D721Med (cell line): ENCODE data around the gene ANKRD39.

Source experiments
- DNase-seq: peaks from one replicate; pipeline ENCODE4 v3.0.0; 2011; ENCODE audit warnings: low spot score; ENCODE audit not compliant: insufficient read length
- FAIRE-seq: peaks from 2 replicates; lab custom pipeline; 2011; peaks lifted over from hg19 to GRCh38; lab: Jason Lieb, UNC
- CTCF ChIP-seq: IDR thresholded peaks from 2 replicates; pipeline ENCODE4 v1.5.1; 2012; ENCODE audit warnings: mild to moderate bottlenecking, control low read depth; ENCODE audit not compliant: insufficient read depth; ENCODE audit errors: missing control alignments

ANKRD39 gene

GRCh38 chr2:96859681-96860064 is 1.9 kb upstream of the ANKRD39 start:
- no peak for DNase-seq
- FAIRE-seq, result no peak
- no peak for TF ChIP-seq CTCF

DNA sequence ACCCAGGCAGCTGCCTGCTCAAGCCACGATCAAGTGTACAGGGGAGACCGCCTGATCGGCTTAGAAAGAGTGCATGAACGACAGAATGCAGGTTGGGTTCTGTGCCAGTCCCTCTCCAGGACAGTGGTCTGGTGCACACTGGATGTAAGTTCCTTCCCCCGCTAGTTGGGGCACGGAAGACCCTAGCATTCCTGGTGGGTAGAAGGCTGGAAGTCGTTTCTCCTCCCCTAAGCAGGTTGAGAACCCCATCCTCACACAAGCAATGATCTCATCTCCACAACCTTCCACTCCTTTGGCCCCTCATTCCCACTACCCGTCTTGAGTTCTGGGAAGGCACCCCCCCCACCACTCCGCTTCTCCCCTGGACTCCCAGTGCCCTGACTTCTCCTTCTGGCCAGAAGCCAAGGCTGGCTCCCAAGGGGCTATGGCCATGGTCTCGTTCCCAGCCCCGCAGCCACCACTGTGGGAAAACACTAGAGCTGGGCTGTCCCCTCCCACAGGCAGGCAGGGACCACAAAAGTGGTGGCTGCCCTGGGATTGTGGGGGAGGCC is 1.4 kb upstream of the ANKRD39 start:
- FAIRE-seq (no peak), DNase-seq (no peak)
- no peak for TF ChIP-seq CTCF

- no peak for FAIRE-seq
- DNase-seq, result no peak
- no peak for TF ChIP-seq CTCF
Measured at GRCh38 chr2:96856776-96857666, 795 bp downstream of the ANKRD39 start.

GRCh38 chr2:96853321-96853720 is 4.5 kb downstream of the ANKRD39 start:
- DNase-seq (no peak), FAIRE-seq (no peak)
- TF ChIP-seq CTCF, result no peak

DNA sequence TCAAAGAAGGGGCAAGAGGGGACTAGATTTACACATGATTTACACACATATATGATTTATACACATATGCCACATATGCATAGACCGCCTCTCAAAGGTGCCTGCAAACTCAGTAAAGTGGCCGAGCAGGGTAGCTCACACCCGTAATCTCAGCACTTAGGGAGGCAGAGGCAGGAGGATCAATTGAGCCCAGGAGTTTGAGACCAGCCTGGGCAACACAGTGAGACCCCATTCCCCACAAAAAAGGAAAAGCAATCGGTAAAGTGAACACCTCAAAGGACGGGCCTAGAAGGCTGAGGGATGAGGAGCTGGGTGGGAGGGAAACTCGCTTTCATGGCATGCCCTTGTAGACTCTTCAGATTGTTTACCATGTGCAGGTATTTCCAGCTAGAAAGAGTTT is 5.1 kb downstream of the ANKRD39 start:
- FAIRE-seq (no peak), DNase-seq (no peak)
- TF ChIP-seq CTCF, result no peak

GRCh38 chr2:96848264-96848663 is 9.6 kb downstream of the ANKRD39 start:
- DNase-seq (no peak), FAIRE-seq (no peak)
- TF ChIP-seq CTCF, result no peak

DNA sequence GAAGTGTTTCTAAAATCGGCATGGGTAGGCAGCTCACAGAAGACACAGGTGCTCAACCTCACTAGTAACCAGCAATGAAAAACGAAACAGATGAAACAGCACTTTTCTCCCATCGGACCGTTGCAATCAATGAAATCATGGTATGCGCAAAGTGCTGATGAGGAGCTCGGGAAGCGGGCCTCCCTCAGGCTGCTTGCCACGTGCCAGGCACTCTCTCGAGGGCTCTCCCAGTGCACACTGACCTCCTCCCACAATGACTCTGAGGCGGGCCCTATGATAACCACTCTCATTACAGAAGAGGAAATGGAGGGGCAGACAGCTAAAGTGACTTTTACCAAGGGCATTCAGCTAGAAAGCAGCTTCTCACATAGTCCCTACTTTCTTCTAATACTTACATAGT is 10.2 kb downstream of the ANKRD39 start:
- FAIRE-seq (no peak), DNase-seq (no peak)
- TF ChIP-seq CTCF, result no peak
